Skin epidermis (tissue), 12 donors: ENCODE results near the gene C9orf50.

ENCODE experiments used
- H3K27ac ChIP-seq, 21 experiments: fragments of 200-600 bp; sonication (generic) in 11 of 21; one replicate each; pipeline ENCODE4 v1.5.0; 2020; ENCODE audit warnings: mild to moderate bottlenecking in 3 of 21, inconsistent platforms in 2 of 21, moderate library complexity in 2 of 21
- H3K4me3 ChIP-seq, 7 experiments: fragments of 200-600 bp; sonication (generic) in 2 of 7; one replicate each; pipeline ENCODE4 v1.5.0; 2020; ENCODE audit warnings: inconsistent platforms in 2 of 7, mild to moderate bottlenecking in 2 of 7, moderate library complexity in 1 of 7

C9orf50 gene

DNA sequence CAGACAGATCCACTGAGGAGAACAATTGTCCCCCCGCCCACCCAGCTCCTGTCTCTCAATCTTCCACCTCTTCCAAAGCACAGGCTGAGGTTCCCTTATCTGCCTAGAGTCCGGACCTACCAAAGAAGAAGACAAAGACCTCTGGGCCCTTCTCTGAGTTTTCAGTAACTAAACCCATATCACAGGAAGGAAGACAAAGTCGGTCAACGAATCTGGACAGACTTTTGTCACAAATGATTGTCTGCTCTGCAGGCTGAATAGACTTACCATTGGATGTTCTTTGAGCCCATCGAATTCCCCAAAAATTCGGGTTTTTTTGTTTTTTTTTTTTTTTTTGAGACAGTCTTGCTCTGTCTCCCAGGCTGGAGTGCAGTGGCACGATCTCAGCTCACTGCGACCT is 58.0 kb downstream of the C9orf50 start:
- Histone ChIP-seq H3K27ac (no peak overlapping the region), H3K4me3 (no peak overlapping the region)

GRCh38 chr9:129562514-129562913 is 58.4 kb downstream of the C9orf50 start:
- no peak overlapping the region for H3K27ac ChIP-seq
- H3K4me3 ChIP-seq = no peak overlapping the region
